Peyer's patch (tissue), 4 donors: Measurements from ENCODE around the gene TECPR2. TPM values are rescaled to one million over a fixed set of nuclear protein-coding genes. Genes with fewer than 3 reads are reported as not detected.

Experiments
- DNase-seq, 3 donors: peaks; one replicate each; pipeline ENCODE4 v3.0.0-alpha.2; 2017 to 2019
- H3K27ac ChIP-seq, 4 donors: fragments of 200-600 bp; sonication (generic); one replicate each; pipeline ENCODE4 v1.5.1; 2016 to 2019
- H3K27me3 ChIP-seq, 2 donors: fragments of 200-600 bp; sonication (generic); one replicate each; pipeline ENCODE4 v1.5.1; 2019
- H3K36me3 ChIP-seq, 3 donors: fragments of 200-600 bp; sonication (generic); one replicate each; pipeline ENCODE4 v1.5.1; 2016 to 2019
- H3K4me1 ChIP-seq, 4 donors: fragments of 200-600 bp; sonication (generic); one replicate each; pipeline ENCODE4 v1.5.1; 2016 to 2019
- H3K4me3 ChIP-seq, 4 donors: fragments of 200-600 bp; sonication (generic); 1 replicate in 3 of 4; 2 replicates in 1 of 4; pipeline ENCODE4 v1.5.1; 2016 to 2019; ENCODE audit warnings: mild to moderate bottlenecking in 1 of 4
- H3K9me3 ChIP-seq, 4 donors: fragments of 200-600 bp; sonication (generic); one replicate each; pipeline ENCODE4 v1.5.1; 2016 to 2019; ENCODE audit warnings: mild to moderate bottlenecking in 1 of 4
- CTCF ChIP-seq, 6 experiments: fragments of 450-650 bp in 4 of 6; fragments of 200-600 bp in 2 of 6; sonication (generic) in 1 of 6; IDR thresholded peaks; one replicate each; pipeline ENCODE4 v1.5.1; 2017 to 2019; ENCODE audit warnings: antibody characterized with exemption in 6 of 6, mild to moderate bottlenecking in 3 of 6, moderate library complexity in 1 of 6
- POLR2A ChIP-seq, 2 donors: fragments of 450-650 bp; IDR thresholded peaks; one replicate each; pipeline ENCODE4 v1.5.1; 2017; ENCODE audit warnings: antibody characterized with exemption in 2 of 2, mild to moderate bottlenecking in 2 of 2, moderate library complexity in 2 of 2
- total RNA-seq, 4 donors: library from RNA; depleted of rRNA; stranded (reverse); fragments of >200 nt; gene quantifications; one replicate each; pipeline ENCODE4 v1.1.0, GENCODE V29; 2016

TECPR2 gene
- total RNA-seq, 4 donors from 2014 or later = 21.5 to 45.3 (median 22.4) TPM

- Histone ChIP-seq H3K4me3 (no peak overlapping the region), H3K36me3 (peaks cover 0 to 20% (median 0%) of the 10 kb centered on the region in 3 donors), H3K4me1 (no peaks in the 10 kb centered on the region), H3K27me3 (no peaks in the 10 kb centered on the region), H3K9me3 (no peaks in the 10 kb centered on the region), H3K27ac (no peak overlapping the region)
- TF ChIP-seq CTCF (IDR thresholded peaks at IDR 0.05) = no peak
- no peak for TF ChIP-seq POLR2A (IDR thresholded peaks at IDR 0.05)
- DNase-seq = no peak
Observed at GRCh38 chr14:102498678-102499265, 136.0 kb downstream of the TECPR2 start.

DNA sequence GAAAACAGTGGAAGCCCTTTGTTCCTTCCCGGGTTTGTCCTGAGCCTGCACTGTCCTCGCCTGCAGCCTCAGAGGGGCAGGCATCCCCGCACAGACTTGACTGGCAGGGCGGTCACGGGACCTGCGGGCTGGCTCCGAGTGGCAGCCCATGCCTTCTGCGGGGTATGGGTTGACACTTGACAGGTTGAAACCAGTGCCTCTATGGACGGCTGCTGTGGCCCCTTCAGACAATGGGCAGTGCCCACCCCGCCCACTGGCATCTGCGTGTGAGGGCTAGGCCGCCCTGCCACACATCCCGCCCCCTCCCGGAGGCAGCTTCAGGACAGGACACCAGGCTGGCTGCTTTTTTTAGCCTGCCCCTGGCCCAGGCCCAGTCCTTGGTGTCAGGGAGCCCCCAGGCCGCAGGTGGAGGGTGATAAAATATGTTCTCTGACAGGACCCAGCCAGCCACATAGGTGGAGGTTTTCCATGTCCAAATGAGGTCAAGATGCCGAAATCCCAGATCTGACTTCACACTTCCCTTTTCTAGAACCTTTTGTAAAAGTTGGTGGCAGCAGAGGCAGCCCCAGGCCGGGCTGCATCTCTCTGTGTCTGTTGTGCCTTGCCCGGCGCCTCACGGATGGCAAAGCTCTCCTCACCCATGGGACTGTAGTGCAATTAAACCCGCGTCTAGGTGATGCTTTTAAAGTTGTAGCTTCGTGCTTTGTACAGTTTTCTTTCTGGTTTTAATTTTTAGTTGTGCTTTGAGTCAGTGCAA is 136.8 kb downstream of the TECPR2 start:
- Histone ChIP-seq H3K27ac (peak overlapping the region in 3 of 4 donors; percentile 17 to 62 (median 60)), H3K36me3 (peaks cover 0 to 20% (median 0%) of the 10 kb centered on the region in 3 donors), H3K4me3 (no peak overlapping the region), H3K9me3 (no peaks in the 10 kb centered on the region), H3K27me3 (no peaks in the 10 kb centered on the region), H3K4me1 (no peaks in the 10 kb centered on the region)
- DNase-seq = no peak
- TF ChIP-seq CTCF (IDR thresholded peaks at IDR 0.05) (no peak), POLR2A (IDR thresholded peaks at IDR 0.05) (no peak)

- Histone ChIP-seq H3K36me3 (peaks cover 0 to 20% (median 0%) of the 10 kb centered on the region in 3 donors), H3K4me1 (no peaks in the 10 kb centered on the region), H3K27me3 (no peaks in the 10 kb centered on the region), H3K9me3 (no peaks in the 10 kb centered on the region), H3K27ac (peak overlapping the region in 3 of 4 donors; percentile 17 to 62 (median 60)), H3K4me3 (no peak overlapping the region)
- peak in 1 of 3 donors; percentile 71 for DNase-seq
- TF ChIP-seq CTCF (IDR thresholded peaks at IDR 0.05) = no peak
- no peak for TF ChIP-seq POLR2A (IDR thresholded peaks at IDR 0.05)
Observed at GRCh38 chr14:102500158-102500662, 137.5 kb downstream of the TECPR2 start.

GRCh38 chr14:102500713-102501112 is 138.0 kb downstream of the TECPR2 start:
- Histone ChIP-seq H3K36me3 (peaks cover 0 to 24% (median 0%) of the 10 kb centered on the region in 3 donors), H3K9me3 (no peaks in the 10 kb centered on the region), H3K4me1 (no peaks in the 10 kb centered on the region), H3K4me3 (no peak overlapping the region), H3K27ac (peak overlapping the region in 2 of 4 donors; percentile 60 to 62), H3K27me3 (no peaks in the 10 kb centered on the region)
- TF ChIP-seq CTCF (IDR thresholded peaks at IDR 0.05) (no peak), POLR2A (IDR thresholded peaks at IDR 0.05) (no peak)
- no peak for DNase-seq

GRCh38 chr14:102501751-102502315 is 139.1 kb downstream of the TECPR2 start:
- TF ChIP-seq CTCF (IDR thresholded peaks at IDR 0.05) (no peak), POLR2A (IDR thresholded peaks at IDR 0.05) (no peak)
- Histone ChIP-seq H3K4me3 (no peak overlapping the region), H3K4me1 (peaks cover 0 to 6% (median 0%) of the 10 kb centered on the region in 4 donors), H3K27me3 (no peaks in the 10 kb centered on the region), H3K36me3 (peaks cover 0 to 34% (median 0%) of the 10 kb centered on the region in 3 donors), H3K9me3 (no peaks in the 10 kb centered on the region), H3K27ac (no peak overlapping the region)
- DNase-seq = no peak
